HEK293 (cell line): Measurements from ENCODE around the gene EFCAB6.

ENCODE experiments used
- CTCF ChIA-PET: fragments of 350-600 bp; formaldehyde crosslinking; extraction: SDS; loops from one replicate; lab custom pipeline; 2021; ENCODE audit warnings: antibody characterized with exemption; lab: Yijun Ruan, JAX
- POLR2A ChIA-PET: fragments of 300-600 bp; formaldehyde crosslinking; extraction: SDS; loops from one replicate; lab custom pipeline; 2020; ENCODE audit warnings: antibody characterized with exemption, inconsistent platforms; lab: Yijun Ruan, JAX
- H3K27ac ChIP-seq: fragments of 200-500 bp; sonication (Bioruptor generic); 2 replicates; pipeline ENCODE4 v1.5.1; 2014; ENCODE audit warnings: low read depth, low read length, control low read depth, inconsistent platforms; ENCODE audit errors: extremely low read depth
- H3K36me3 ChIP-seq, 2 experiments: fragments of 200-500 bp in 1 of 2; sonication (Bioruptor generic) in 1 of 2; 1 replicate in 1 of 2; 2 replicates in 1 of 2; pipeline ENCODE4 v1.5.1; 2014 to 2017; ENCODE audit warnings: inconsistent platforms in 2 of 2, low read length in 2 of 2; ENCODE audit not compliant: control insufficient read depth in 2 of 2, insufficient read depth in 1 of 2
- H3K4me1 ChIP-seq: fragments of 200-500 bp; sonication (Bioruptor generic); 2 replicates; pipeline ENCODE4 v1.5.1; 2014; ENCODE audit warnings: mild to moderate bottlenecking, low read length, inconsistent platforms; ENCODE audit not compliant: control insufficient read depth, insufficient read depth
- H3K4me3 ChIP-seq: 2 replicates; pipeline ENCODE4 v1.5.1; 2011; ENCODE audit warnings: low read depth, mild to moderate bottlenecking, control low read depth, low read length, moderate library complexity
- H3K9me3 ChIP-seq: fragments of 200-500 bp; sonication (Bioruptor generic); 2 replicates; pipeline ENCODE4 v1.5.1; 2014; ENCODE audit warnings: low read depth, low read length, inconsistent platforms; ENCODE audit not compliant: control insufficient read depth, insufficient read depth
- BCL11A ChIP-seq: fragments of 450-650 bp; formaldehyde crosslinking; IDR thresholded peaks from 2 replicates; pipeline ENCODE4 v1.5.1; 2016; ENCODE audit warnings: low read depth, missing biosample characterization, missing genetic modification characterization
- EGR2 ChIP-seq: fragments of 450-650 bp; formaldehyde crosslinking; IDR thresholded peaks from 2 replicates; pipeline ENCODE4 v1.5.1; 2016; ENCODE audit warnings: low read depth, missing biosample characterization, missing genetic modification characterization
- KLF8 ChIP-seq: fragments of 450-650 bp; formaldehyde crosslinking; IDR thresholded peaks from 2 replicates; pipeline ENCODE4 v1.5.1; 2016; ENCODE audit warnings: missing biosample characterization, missing genetic modification characterization
- ZBTB11 ChIP-seq: fragments of 450-650 bp; formaldehyde crosslinking; conservative IDR thresholded peaks from 2 replicates; pipeline ENCODE4 v1.5.1; 2016; ENCODE audit warnings: low read depth, missing biosample characterization, missing genetic modification characterization
- ZNF121 ChIP-seq: fragments of 450-650 bp; formaldehyde crosslinking; IDR thresholded peaks from 2 replicates; pipeline ENCODE4 v1.5.1; 2016; ENCODE audit warnings: missing biosample characterization, missing genetic modification characterization
- ZNF133 ChIP-seq: fragments of 450-650 bp; formaldehyde crosslinking; IDR thresholded peaks from 2 replicates; pipeline ENCODE4 v1.5.1; 2016; ENCODE audit warnings: missing biosample characterization, missing genetic modification characterization
- ZNF362 ChIP-seq: fragments of 450-650 bp; formaldehyde crosslinking; IDR thresholded peaks from 2 replicates; pipeline ENCODE4 v1.5.1; 2016; ENCODE audit warnings: missing biosample characterization, missing genetic modification characterization
- ZNF391 ChIP-seq: fragments of 450-650 bp; formaldehyde crosslinking; IDR thresholded peaks from 2 replicates; pipeline ENCODE4 v1.5.1; 2016; ENCODE audit warnings: low read depth, missing biosample characterization, missing genetic modification characterization, borderline replicate concordance
- ZNF707 ChIP-seq: fragments of 450-650 bp; formaldehyde crosslinking; IDR thresholded peaks from 2 replicates; pipeline ENCODE4 v1.5.1; 2016; ENCODE audit warnings: missing biosample characterization, missing genetic modification characterization
- TF ChIP-seq, protein P1 (sequence below): fragments of 450-650 bp; formaldehyde crosslinking; IDR thresholded peaks from 2 replicates; pipeline ENCODE4 v1.5.1; 2016; ENCODE audit warnings: missing biosample characterization, missing genetic modification characterization, low read depth
- TF ChIP-seq, protein P2 (sequence below): fragments of 450-650 bp; formaldehyde crosslinking; IDR thresholded peaks from 2 replicates; pipeline ENCODE4 v1.5.1; 2016; ENCODE audit warnings: missing biosample characterization, missing genetic modification characterization

Gene EFCAB6

GRCh38 chr22:43825651-43826050 is 13.5 kb upstream of the EFCAB6 start:
- H3K27ac ChIP-seq, result no peak overlapping the region
- H3K4me1 ChIP-seq, result no peaks in the 10 kb centered on the region; the same call in 1 of the 2 replicates
- no peak overlapping the region for H3K4me3 ChIP-seq
- peaks cover 0 to 34% of the 10 kb centered on the region in 2 experiments; a peak in 1 of 3 replicates for H3K36me3 ChIP-seq
- ChIA-PET POLR2A (interaction anchor here (1.7 kb wide), 1 partner anchor 14 kb away, joined by 6 read pairs; the partner anchor contains the start of gene EFCAB6), CTCF (interaction anchor here (0.6 to 2.1 kb wide), 4 partner anchors 57 to 440 kb away, joined by 3 to 7 read pairs (median 5); no protein-coding TSS in a partner anchor)
- no peaks in the 10 kb centered on the region for H3K9me3 ChIP-seq
- TF ChIP-seq KLF8 (tag by site-specific recombination) (no peak), ZNF121 (no peak), BCL11A (tag by site-specific recombination) (no peak)
- TF ChIP-seq, all 188 proteins: peak for 0

GRCh38 chr22:43824724-43825420 is 12.8 kb upstream of the EFCAB6 start:
- ChIA-PET POLR2A (no interaction called here), CTCF (interaction anchor here (0.6 kb wide), 1 partner anchor 439 kb away, joined by 3 read pairs; no protein-coding TSS in a partner anchor)
- Histone ChIP-seq H3K9me3 (no peaks in the 10 kb centered on the region), H3K4me1 (no peaks in the 10 kb centered on the region; the same call in 1 of the 2 replicates), H3K36me3 (peaks cover 0 to 30% of the 10 kb centered on the region in 2 experiments; a peak in 1 of 3 replicates), H3K4me3 (no peak overlapping the region), H3K27ac (no peak overlapping the region)
- TF ChIP-seq, protein P1, sequence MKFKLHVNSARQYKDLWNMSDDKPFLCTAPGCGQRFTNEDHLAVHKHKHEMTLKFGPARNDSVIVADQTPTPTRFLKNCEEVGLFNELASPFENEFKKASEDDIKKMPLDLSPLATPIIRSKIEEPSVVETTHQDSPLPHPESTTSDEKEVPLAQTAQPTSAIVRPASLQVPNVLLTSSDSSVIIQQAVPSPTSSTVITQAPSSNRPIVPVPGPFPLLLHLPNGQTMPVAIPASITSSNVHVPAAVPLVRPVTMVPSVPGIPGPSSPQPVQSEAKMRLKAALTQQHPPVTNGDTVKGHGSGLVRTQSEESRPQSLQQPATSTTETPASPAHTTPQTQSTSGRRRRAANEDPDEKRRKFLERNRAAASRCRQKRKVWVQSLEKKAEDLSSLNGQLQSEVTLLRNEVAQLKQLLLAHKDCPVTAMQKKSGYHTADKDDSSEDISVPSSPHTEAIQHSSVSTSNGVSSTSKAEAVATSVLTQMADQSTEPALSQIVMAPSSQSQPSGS (tag by site-specific recombination), result no peak
- TF ChIP-seq EGR2 (tag by site-specific recombination), result peak; percentile 28; the same call in 1 of the 2 replicates
- TF ChIP-seq, protein P2, sequence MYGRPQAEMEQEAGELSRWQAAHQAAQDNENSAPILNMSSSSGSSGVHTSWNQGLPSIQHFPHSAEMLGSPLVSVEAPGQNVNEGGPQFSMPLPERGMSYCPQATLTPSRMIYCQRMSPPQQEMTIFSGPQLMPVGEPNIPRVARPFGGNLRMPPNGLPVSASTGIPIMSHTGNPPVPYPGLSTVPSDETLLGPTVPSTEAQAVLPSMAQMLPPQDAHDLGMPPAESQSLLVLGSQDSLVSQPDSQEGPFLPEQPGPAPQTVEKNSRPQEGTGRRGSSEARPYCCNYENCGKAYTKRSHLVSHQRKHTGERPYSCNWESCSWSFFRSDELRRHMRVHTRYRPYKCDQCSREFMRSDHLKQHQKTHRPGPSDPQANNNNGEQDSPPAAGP (tag by site-specific recombination), result no peak

- ChIA-PET CTCF (interaction anchor here (0.9 kb wide), 1 partner anchor 18 kb away, joined by 3 read pairs; no protein-coding TSS in a partner anchor), POLR2A (no interaction called here)
- TF ChIP-seq ZNF362 (tag by site-specific recombination) (no peak), ZNF391 (no peak), ZBTB11 (tag by site-specific recombination) (no peak), ZNF707 (tag by site-specific recombination) (no peak), ZNF133 (tag by site-specific recombination) (no peak)
- Histone ChIP-seq H3K36me3 (peaks cover 0 to 25% of the 10 kb centered on the region in 2 experiments; a peak in 1 of 3 replicates), H3K9me3 (no peaks in the 10 kb centered on the region), H3K27ac (no peak overlapping the region), H3K4me3 (no peak overlapping the region), H3K4me1 (no peaks in the 10 kb centered on the region; the same call in 1 of the 2 replicates)
These were observed 12.0 kb upstream of the EFCAB6 start for GRCh38 chr22:43823911-43824665.
